GM19238 (cell line): ENCODE data around the gene LRRC46.

Experiments used
- DNase-seq: peaks from one replicate; pipeline ENCODE4 v3.0.0; 2011; ENCODE audit warnings: low spot score; ENCODE audit not compliant: insufficient read length

LRRC46 gene

DNA sequence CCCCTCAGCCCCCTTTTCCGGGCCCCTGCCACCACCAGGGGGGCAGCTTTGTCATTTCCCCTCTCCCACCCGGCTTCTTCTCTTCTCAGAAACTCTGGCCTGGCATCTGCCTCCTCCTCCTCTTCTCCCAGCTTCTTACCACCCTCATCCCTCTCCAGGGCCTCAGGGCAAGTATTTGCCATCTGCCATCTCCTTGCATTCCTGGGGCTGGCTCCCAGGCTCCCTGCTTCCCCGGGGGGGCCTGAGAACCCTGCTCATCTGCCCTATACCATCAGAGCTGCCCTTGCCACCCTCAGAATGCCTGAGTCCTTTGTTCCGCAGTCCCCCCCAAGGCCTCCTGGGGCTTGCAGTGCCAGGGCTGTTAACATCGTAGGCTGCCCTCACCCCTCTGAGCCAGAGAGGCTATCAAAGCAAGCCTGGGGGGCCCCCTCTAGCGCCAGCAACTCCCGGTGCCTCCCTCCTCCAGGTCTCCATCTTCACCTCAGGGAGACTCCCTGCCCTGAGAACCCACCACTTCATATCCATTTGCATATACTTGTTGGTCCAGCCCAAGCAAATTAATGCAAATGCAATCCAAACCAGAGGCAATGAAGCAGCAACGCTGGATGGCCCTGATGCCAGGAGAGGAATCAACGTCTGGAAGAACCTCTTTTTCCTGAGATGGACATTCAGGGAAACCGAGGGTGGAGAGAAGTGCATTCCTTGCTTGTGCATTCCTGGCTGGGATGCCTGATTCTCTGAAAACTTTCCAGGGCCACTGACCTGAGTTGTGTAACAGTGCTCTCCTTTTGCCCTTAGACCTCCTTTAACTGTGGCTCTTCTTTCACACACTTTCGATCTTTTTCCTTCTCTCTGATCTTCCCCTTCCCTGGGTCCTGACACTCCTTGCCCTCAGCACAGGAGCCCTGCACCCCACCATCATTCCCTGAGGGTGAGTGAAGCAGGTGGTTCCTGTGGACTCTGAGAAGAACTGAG lies 43.8 kb downstream of the LRRC46 start:
- no peak for DNase-seq

DNA sequence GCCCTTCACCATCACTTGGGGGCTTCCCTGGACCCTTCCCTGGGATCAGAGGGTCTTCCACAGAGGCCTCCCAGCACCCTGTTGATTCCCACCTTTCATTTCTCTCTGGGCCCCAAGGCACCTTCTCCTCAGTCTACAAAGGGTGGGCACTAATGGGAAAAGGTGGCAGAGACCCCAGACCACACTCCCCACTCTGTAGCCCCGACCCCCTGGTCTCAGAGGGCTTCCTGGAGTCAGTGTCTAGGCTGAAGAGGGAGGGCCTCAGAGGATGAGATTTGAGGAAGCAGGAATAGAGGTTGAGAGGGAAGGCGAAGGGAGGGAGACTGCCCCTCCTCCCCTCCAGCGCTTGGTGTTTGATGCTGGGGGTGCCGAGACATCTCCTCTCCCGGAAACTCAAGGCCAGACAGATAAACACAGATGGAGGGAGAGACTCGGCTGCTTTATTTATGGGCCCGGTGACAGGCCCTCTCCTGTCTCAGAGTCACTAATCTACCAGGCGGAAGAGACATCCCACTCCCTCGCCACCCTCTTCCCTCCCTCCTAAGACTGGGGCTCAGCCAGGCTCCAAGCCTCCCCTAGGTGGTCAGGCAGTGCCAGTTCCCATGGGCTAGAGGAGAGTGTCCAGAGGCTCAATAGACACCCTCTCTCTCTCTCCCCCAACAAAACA lies 46.0 kb downstream of the LRRC46 start:
- DNase-seq: no peak

DNA sequence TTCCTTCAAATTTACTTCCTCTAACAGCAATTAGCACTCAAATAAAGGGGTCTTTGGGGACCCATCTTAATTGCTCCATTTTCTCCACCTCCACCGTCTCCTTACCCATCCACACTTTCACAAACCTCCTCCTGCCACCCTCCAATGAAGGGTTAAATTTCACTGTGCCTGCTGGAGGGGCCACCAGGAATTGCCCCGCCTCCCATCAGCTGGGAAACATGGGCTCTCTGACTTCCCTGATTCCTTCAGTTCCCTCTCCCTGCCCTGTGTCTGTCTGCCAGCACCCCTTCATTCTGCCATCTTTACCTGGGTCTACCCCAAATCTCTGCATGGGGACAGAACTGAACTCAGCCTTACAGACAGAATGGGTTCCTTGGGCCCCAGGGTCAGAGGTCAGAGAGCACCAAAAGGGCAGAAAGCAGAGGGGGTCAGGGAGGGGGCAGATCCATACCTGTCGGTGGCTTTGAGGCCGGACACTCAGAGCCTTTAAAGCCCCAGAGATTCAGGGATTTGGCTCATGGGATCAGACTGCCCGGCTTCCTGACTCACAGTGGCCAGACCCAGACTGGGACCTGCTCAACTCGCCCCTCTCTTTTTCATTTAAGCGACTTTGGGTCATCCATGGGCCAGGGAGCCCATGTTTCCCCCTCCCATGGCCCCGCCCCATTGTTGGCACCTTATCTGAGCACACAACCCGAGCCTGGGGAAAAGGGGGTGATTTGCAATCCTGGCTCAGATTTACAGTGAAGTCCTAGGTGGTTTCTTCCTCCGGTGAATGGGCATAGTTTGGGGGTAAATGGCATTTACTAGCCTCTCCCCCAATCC lies 46.9 kb downstream of the LRRC46 start:
- DNase-seq: no peak

DNA sequence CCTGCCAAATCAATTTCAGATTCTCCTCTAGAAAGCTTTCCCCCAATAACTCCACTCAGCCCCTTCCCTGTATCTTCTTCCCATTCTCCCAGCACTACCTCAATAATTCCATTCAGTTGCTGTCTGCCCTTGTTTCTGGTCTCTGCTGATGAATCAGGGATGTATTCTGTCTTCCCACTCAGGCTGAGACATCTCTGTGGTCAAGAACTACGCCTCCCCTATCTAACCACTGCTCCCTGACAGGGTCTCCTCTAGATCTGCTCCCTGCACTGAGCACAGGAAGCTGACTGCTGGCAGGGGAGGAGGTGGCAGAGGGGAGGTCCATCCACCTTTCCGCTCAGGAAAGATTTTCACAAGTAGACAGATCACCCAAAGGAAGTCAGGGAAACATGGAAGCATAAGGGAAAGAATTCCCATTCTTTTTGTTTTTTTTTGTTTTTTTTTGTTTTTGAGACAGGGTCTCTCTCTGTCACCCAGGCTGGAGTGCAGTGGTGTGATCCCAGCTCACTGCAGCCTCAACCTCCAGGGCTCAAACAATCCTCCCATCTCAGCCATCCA lies 47.6 kb downstream of the LRRC46 start:
- no peak for DNase-seq

DNA sequence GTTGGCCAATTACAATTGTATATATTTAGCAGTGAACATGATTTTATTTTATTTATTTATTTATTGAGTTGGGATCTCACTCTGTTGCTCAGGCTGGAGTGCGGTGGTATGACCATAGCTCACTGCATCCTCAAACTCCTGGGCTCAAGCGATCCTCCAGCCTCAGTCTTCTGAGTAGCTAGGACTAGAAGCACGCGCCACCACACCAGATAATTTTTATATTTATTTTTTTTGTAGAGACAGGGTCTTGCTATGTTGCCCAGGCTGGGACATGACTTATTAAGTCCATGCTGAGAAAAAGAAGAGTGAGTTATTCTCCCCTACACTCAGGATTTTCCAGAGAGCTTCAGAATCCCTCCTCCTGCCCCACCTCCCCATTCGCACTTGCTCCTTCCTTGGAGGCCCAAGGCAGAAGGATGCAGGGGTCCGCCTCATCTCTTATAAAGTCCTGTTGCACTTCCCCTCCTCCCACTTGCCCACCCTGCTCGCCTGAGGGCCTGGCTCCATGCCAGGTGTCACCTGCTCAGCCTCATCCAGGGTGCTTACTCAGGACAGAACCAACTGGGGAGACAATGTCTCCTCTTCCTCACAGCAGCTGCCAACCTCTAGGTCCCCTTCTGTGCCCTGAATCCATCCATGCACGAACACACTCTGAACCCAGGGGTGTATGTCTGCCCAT lies 48.4 kb downstream of the LRRC46 start:
- no peak for DNase-seq

DNA sequence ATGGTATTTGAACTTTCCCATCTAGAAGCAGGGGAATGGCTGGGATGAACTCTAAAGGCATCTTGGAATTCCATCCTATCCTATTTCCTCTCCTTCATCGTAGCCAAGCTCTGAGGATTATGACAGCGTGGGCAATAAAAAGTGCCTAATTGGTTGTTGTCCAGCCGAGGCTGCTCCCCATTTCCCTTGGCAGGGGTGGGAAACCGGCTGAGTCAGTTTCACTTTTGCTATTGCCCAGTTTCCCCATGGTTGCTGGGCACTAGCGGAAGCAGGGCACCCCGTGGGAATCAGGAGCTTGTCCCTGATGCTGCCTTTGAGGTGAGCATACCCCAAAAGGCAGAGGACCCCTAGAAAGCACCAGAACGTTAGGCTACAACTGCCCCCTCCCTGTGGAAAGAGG lies 50.8 kb downstream of the LRRC46 start:
- DNase-seq: no peak

DNA sequence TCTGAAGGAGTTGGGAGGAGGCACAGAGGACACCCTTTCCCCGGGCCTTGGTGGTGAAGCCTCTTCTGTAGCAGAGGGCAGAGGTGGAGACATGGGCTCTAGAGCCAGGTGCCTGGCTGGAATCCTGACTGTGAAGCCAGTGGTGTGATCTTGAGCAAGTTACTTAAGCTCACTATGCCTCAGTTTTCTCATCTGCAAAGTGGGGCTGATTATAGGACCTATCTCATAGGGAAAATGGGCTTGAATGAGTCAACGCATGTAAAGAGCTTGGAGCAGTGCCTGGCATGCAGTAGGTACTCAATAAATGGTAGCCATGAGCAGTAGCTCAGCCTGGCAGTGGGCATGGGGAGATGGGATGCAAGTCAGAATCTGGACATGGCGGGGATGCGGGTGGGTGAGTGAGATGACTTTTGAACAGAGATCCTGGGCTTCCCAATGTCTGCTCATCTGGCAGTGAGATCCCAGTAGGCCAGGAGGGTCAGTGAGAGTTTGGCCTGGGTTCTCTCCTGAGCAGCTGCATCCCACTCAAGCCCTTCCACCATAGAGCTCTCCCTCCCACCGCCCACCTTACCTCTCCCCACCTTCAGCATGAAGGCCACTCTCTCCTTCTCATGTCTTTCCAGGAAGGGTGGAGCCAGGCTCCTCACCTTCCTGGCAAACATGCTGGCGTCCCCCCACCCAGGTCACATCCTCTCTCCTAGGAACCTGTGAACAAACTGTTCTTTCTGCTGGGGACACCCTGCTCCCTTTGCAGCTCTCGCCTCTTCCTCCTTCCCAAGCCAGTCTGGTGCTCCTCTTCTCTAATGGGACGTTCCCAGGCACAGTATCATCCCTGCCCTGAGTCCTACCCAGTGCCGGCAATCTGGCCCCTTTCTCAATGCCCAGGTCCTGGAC lies 51.5 kb downstream of the LRRC46 start:
- no peak for DNase-seq

DNA sequence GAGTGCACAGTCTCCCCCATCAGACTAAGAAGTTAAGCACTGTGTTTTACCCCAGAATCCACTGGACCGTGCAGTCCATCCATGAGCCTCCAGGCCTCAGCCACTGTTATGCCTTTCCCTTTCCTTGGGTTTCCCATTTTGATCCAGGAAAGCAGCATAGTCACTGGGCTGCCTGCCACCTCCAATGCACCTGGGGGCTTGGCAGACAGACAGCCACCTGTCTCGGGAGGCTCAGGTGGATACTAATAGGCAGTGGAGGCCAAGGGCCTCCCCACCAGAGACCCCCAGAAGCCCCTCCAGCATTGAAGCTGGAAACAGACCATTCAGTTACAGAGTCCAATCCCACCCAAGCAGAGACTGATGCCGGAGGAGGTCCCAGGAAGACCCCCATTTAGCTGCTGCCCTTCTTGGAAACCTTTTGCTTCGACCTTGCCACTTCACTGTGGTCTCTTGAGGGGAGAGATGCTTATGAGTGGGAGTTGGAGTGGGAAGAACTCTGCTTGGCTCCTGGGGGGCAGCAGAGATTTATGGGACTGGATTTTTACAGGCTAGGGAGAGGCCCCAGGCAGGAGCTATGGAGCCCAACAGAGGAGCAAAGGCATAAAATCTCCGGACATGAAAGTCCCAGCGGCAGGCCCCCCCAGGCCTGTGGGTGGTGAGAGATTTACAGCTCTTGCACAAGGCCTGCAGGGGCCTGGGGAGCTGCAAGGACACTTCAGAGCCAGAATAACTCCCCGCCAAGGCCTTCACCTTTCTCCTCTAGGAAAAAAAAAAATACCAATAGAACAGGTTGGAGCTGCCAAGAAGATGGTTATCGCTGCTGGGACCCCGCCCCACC lies 52.3 kb downstream of the LRRC46 start:
- DNase-seq: no peak

DNA sequence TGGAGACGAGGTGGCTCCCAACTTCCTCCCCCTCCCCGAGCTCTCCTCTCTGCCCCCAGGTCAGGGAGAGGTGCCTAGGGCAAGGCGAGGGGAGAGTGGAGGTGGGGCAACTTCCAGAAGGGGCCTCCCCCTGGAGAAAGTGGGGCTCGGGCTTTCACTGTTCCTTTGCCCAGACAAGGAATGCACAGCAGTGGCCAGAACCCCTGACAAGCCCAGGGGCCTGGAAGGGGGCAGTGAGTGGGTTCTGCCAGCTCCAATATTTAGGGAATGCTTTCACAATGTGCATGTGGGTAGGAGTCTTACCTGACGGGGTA lies 52.9 kb downstream of the LRRC46 start:
- no peak for DNase-seq

DNA sequence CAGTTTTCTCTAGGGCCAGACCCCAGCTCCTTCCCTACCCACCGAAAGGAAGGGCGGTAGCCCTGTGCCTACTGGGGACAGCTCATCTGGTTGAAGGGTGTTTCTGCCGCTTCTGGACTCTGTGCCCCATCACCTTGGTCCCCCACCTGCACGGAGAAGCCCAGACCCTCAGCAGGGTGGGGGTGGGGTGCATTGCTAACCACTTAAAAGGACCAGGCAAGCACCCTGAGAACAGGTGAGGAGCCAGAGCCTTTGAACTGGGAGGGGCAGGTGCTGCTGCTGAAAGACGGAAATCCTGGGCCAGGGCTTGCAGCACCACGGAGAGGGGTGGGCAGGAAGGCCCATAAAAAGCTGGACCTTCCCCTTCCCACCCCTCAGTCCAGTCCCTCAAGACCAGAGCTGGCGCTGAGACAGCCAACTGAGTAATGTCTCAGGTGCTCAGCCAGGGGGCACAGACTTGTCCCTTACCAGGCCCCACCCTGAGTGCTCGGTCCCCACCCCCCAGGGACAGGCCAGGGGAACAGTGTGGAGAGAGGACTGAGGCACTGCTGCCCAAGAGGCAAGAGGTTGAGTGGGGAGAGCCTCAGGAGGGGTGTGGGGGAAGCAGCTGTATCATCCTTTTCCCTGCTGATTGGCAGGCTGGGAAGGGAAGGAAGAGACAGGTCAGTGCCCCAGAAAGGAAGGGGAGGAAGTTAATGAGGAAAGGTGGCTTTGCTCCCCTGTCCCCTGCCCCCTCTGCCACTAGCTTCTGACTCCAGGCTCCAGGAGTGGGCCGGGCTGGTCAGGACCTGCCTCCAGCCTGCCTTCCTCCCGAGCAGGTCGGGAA lies 53.6 kb downstream of the LRRC46 start:
- DNase-seq: no peak
